IMR-90 (cell line): ENCODE results near the gene TNFRSF1A. TPM values are rescaled to one million over a fixed set of nuclear protein-coding genes. Genes with fewer than 3 reads are reported as not detected.

Source experiments
- ATAC-seq: fragments of 200-7000 bp; cut with Tn5 transposase; 2 replicates; pipeline ENCODE4 v1.9.1; 2020; ENCODE audit warnings: low read depth, mild to moderate bottlenecking, moderate library complexity
- BruUV-seq: library from RNA; stranded (reverse); fragments of 400-500 nt; replicated peaks from 2 replicates; lab custom pipeline; 2021; lab: Mats Ljungman, UMichigan
- CTCF ChIA-PET: fragments of 300-600 bp; formaldehyde crosslinking; extraction: SDS; loops from one replicate; lab custom pipeline; 2021; ENCODE audit warnings: antibody characterized with exemption; lab: Yijun Ruan, JAX
- POLR2A ChIA-PET: fragments of 300-600 bp; sonication (Branson Sonifier 250); formaldehyde crosslinking; loops from one replicate; lab custom pipeline; 2022; ENCODE audit warnings: antibody characterized with exemption; ENCODE audit not compliant: unreplicated experiment; lab: Charles Lee
- DNase-seq: peaks from one replicate; pipeline ENCODE4 v3.0.0; 2013
- H2AFZ ChIP-seq: replicated peaks from 2 replicates; pipeline ENCODE3; 2013; ENCODE audit warnings: low read length, mild to moderate bottlenecking; ENCODE audit not compliant: poor library complexity
- H2AK5ac ChIP-seq: 2 replicates; pipeline ENCODE4 v1.6.1; 2013; ENCODE audit warnings: low read depth, low read length, inconsistent platforms
- H2AK9ac ChIP-seq: replicated peaks from 2 replicates; pipeline ENCODE3; 2013; ENCODE audit warnings: mild to moderate bottlenecking, low read depth, low read length, moderate library complexity; ENCODE audit not compliant: poor library complexity
- H2BK120ac ChIP-seq: 2 replicates; pipeline ENCODE4 v1.6.1; 2013; ENCODE audit warnings: low read depth, low read length, inconsistent platforms
- H2BK15ac ChIP-seq: 3 replicates; pipeline ENCODE4 v1.6.1; 2013; ENCODE audit warnings: low read depth, low read length, inconsistent platforms
- H2BK20ac ChIP-seq: 2 replicates; pipeline ENCODE4 v1.6.1; 2013; ENCODE audit warnings: low read depth, mild to moderate bottlenecking, inconsistent platforms, low read length, moderate library complexity
- H2BK5ac ChIP-seq: 2 replicates; pipeline ENCODE4 v1.6.1; 2013; ENCODE audit warnings: mild to moderate bottlenecking, low read depth, low read length, inconsistent platforms; ENCODE audit not compliant: poor library complexity, severe bottlenecking
- H3K14ac ChIP-seq: replicated peaks from 2 replicates; pipeline ENCODE4 v1.6.1; 2013; ENCODE audit warnings: low read depth, low read length, inconsistent platforms
- H3K18ac ChIP-seq: 2 replicates; pipeline ENCODE4 v1.6.1; 2013; ENCODE audit warnings: low read depth, low read length, control low read depth
- H3K23ac ChIP-seq: 2 replicates; pipeline ENCODE4 v1.6.1; 2013; ENCODE audit warnings: low read depth, low read length, inconsistent platforms
- H3K27ac ChIP-seq: 2 replicates; pipeline ENCODE4 v1.5.1; 2013; ENCODE audit warnings: mild to moderate bottlenecking, control low read depth, low read length; ENCODE audit not compliant: insufficient read depth
- H3K27me3 ChIP-seq: 2 replicates; pipeline ENCODE4 v1.6.1; 2013; ENCODE audit warnings: low read length; ENCODE audit not compliant: control insufficient read depth, insufficient read depth
- H3K36me3 ChIP-seq: 2 replicates; pipeline ENCODE4 v1.6.1; 2013; ENCODE audit warnings: low read length, mixed read lengths; ENCODE audit not compliant: control insufficient read depth, insufficient read depth
- H3K4ac ChIP-seq: 2 replicates; pipeline ENCODE4 v1.6.1; 2013; ENCODE audit warnings: low read depth, low read length, inconsistent platforms
- H3K4me1 ChIP-seq: 2 replicates; pipeline ENCODE4 v1.6.1; 2013; ENCODE audit warnings: low read length, mixed read lengths; ENCODE audit not compliant: control insufficient read depth, insufficient read depth
- H3K4me2 ChIP-seq: 2 replicates; pipeline ENCODE4 v1.6.1; 2013; ENCODE audit warnings: low read depth, mild to moderate bottlenecking, control low read depth, low read length, moderate library complexity
- H3K4me3 ChIP-seq: 2 replicates; pipeline ENCODE4 v1.5.1; 2013; ENCODE audit warnings: low read depth, mild to moderate bottlenecking, control low read depth, low read length, moderate library complexity; ENCODE audit not compliant: insufficient read depth
- H3K56ac ChIP-seq: 2 replicates; pipeline ENCODE4 v1.6.1; 2013; ENCODE audit warnings: low read length, inconsistent platforms; ENCODE audit not compliant: insufficient read depth; ENCODE audit errors: extremely low read depth
- H3K79me1 ChIP-seq, 2 experiments: 2 replicates each; pipeline ENCODE4 v1.6.1; 2013; ENCODE audit warnings: low read length in 2 of 2, inconsistent platforms in 1 of 2, low read depth in 1 of 2
- H3K9ac ChIP-seq: 2 replicates; pipeline ENCODE4 v1.6.1; 2013; ENCODE audit warnings: low read depth, low read length, control low read depth
- H3K9me1 ChIP-seq: 2 replicates; pipeline ENCODE4 v1.6.1; 2013; ENCODE audit warnings: low read length, inconsistent platforms; ENCODE audit not compliant: insufficient read depth
- H3K9me3 ChIP-seq: 2 replicates; pipeline ENCODE4 v1.6.1; 2013; ENCODE audit warnings: low read length; ENCODE audit not compliant: control insufficient read depth, insufficient read depth
- H4K20me1 ChIP-seq: 2 replicates; pipeline ENCODE4 v1.6.1; 2013; ENCODE audit warnings: low read length, inconsistent platforms; ENCODE audit not compliant: insufficient read depth
- H4K5ac ChIP-seq: 2 replicates; pipeline ENCODE4 v1.6.1; 2013; ENCODE audit warnings: mild to moderate bottlenecking, low read depth, low read length, control low read depth
- H4K8ac ChIP-seq, 2 experiments: 2 replicates each; pipeline ENCODE4 v1.6.1; 2013; ENCODE audit warnings: low read depth in 2 of 2, low read length in 2 of 2, control low read depth in 1 of 2, inconsistent platforms in 1 of 2
- H4K91ac ChIP-seq: 2 replicates; pipeline ENCODE4 v1.6.1; 2013; ENCODE audit warnings: low read depth, low read length, inconsistent platforms; ENCODE audit not compliant: insufficient read depth
- CTCF ChIP-seq: conservative IDR thresholded peaks from 2 replicates; pipeline ENCODE4 v1.5.1; 2012; ENCODE audit warnings: mild to moderate bottlenecking, low read depth, low read length, improper control_type of control experiment
- NFE2L2 ChIP-seq: fragments of 150-350 bp; IDR thresholded peaks from 2 replicates; pipeline ENCODE4 v1.6.1; 2016; ENCODE audit warnings: low read depth, mild to moderate bottlenecking, low read length
- RFX5 ChIP-seq: IDR thresholded peaks from 2 replicates; pipeline ENCODE4 v1.8.0; 2012; ENCODE audit warnings: low read depth, mild to moderate bottlenecking, low read length, moderate library complexity
- SMC3 ChIP-seq: fragments of 150-350 bp; IDR thresholded peaks from 2 replicates; pipeline ENCODE4 v1.6.1; 2016; ENCODE audit warnings: low read depth, mild to moderate bottlenecking, antibody characterized with exemption, low read length, moderate library complexity
- WGBS, 2 experiments: methylation state at CpG; one replicate each; pipeline versions ENCODE4 v1.1.5 to v1.1.7; 2013; ENCODE audit warnings: missing lambda C conversion rate in 2 of 2; ENCODE audit not compliant: insufficient read length in 1 of 2; ENCODE audit errors: extremely low coverage in 2 of 2; 5-methylcytosine and 5-hydroxymethylcytosine counted together
- dilution Hi-C: fragments of 300-500 bp; cut with HindIII; formaldehyde crosslinking; loops from one replicate; pipeline ENCODE4 v1.14.3; 2018; ENCODE audit warnings: low sequenced_read_pairs; ENCODE audit not compliant: unreplicated experiment
- in situ Hi-C: fragments of 300-500 bp; cut with MboI; formaldehyde crosslinking; loops from 3 replicates; pipeline ENCODE4 v1.14.3; 2019; ENCODE audit warnings: low sequenced_read_pairs, inconsistent platforms, mixed read lengths
- intact Hi-C: fragments of 100-400 bp; cut with micrococcal nuclease; formaldehyde crosslinking; loops from 2 replicates; pipeline ENCODE4 v1.10.0; 2022
- polyA plus RNA-seq, 3 experiments: library from polyadenylated mRNA; depleted of rRNA; stranded (reverse); fragments of >200 nt; gene quantifications; 2 replicates each; pipeline ENCODE4 v1.2.3, GENCODE V29; 2012; ENCODE audit warnings: low replicate concordance in 1 of 3
- total RNA-seq: library from RNA; depleted of rRNA; stranded (reverse); fragments of >200 nt; gene quantifications from 2 replicates; pipeline ENCODE4 v1.2.3, GENCODE V29; 2012

TNFRSF1A gene
- total and polyA plus RNA-seq, 2 of the 4 experiments (the other 2 are of a cell fraction): 79.6 to 136 TPM

GRCh38 chr12:6373022-6373787, 31.3 kb upstream of the TNFRSF1A start:
- Histone ChIP-seq H3K36me3 (no peaks in the 10 kb centered on the region), H2BK5ac (peak overlapping the region; percentile 89), H2AK5ac (peak overlapping the region; percentile 86), H3K4me1 (peaks cover 33% of the 10 kb centered on the region), H4K5ac (peak overlapping the region; percentile 58; the same call in 1 of the 2 replicates), H2BK15ac (peak overlapping the region; percentile 67; the same call in 2 of the 3 replicates), H3K23ac (no peak overlapping the region), H3K9ac (0 out of 2 replicates have a peak overlapping the region, but pooled peaks have one; percentile 7), H3K27me3 (no peaks in the 10 kb centered on the region), H2AK9ac (peak overlapping the region; percentile 10), H3K4me3 (no peak overlapping the region), H4K91ac (peak overlapping the region; percentile 93), H3K79me1 (no peaks in the 10 kb centered on the region; a peak in 1 of 4 replicates), H3K4ac (peak overlapping the region; percentile 80), H4K20me1 (no peaks in the 10 kb centered on the region), H3K9me3 (no peaks in the 10 kb centered on the region), H3K18ac (peak overlapping the region; percentile 82; the same call in 1 of the 2 replicates), H3K27ac (peak overlapping the region; percentile 79; the same call in 1 of the 2 replicates), H3K4me2 (0 out of 2 replicates have a peak overlapping the region, but pooled peaks have one; percentile 20), H3K14ac (no peak overlapping the region), H2BK20ac (peak overlapping the region; percentile 83), H4K8ac (peak overlapping the region in 1 of 2 experiments; percentile 89; a peak in 1 of 4 replicates), H3K56ac (no peak overlapping the region), H2BK120ac (peak overlapping the region; percentile 94), H2AFZ (no peak overlapping the region), H3K9me1 (peaks cover 20% of the 10 kb centered on the region)
- DNase-seq (no peak), ATAC-seq (no peak)
- in situ Hi-C loops (loop anchor here (5.0 kb wide), 1 partner anchor 36 kb away; no protein-coding TSS in a partner anchor), dilution Hi-C loops (no loop called here), intact Hi-C loops (loop anchor here (2.0 kb wide), 1 partner anchor 36 kb away; no protein-coding TSS in a partner anchor)
- ChIA-PET CTCF (interaction anchor here (0.7 to 0.8 kb wide), 2 partner anchors 10 to 918 kb away, joined by 3 to 9 read pairs; no protein-coding TSS in a partner anchor), POLR2A (interaction anchor here (0.6 to 0.9 kb wide), 2 partner anchors 37 to 162 kb away, joined by 3 to 4 read pairs; no protein-coding TSS in a partner anchor)
- 82% methylated on average over 10 of the region's 14 CpGs; no CpG with 5 or more reads in 1 of the 2 experiments for WGBS, 2 experiments
- no TSS peak for BruUV-seq
- TF ChIP-seq CTCF (no peak), NFE2L2 (no peak), RFX5 (no peak), SMC3 (no peak)
